ENCODE results near the gene GLYR1.

GRCh38 chr16:4882633-4883285 is 35.7 kb upstream of the GLYR1 start:
- TF ChIP-seq TFCP2L1 (CRISPR knock-in tag; IDR thresholded peaks at IDR 0.05) (no peak), MYC (IDR thresholded peaks at IDR 0.05; ENCODE audit: borderline replicate concordance, low read length) (no peak), CTCF (IDR thresholded peaks at IDR 0.05) (no peak), RAD21 (conservative IDR thresholded peaks at IDR 0.05 in 1 of 2, IDR thresholded peaks at IDR 0.05 in 1 of 2) (no peak), EHMT2 (IDR thresholded peaks at IDR 0.05; ENCODE audit: low read depth) (no peak), POLR2AphosphoS2 (conservative IDR thresholded peaks at IDR 0.05; ENCODE audit: low read length) (no peak), MAX (IDR thresholded peaks at IDR 0.05) (no peak), FOSL2 (IDR thresholded peaks at IDR 0.05) (no peak), FOSL2 (CRISPR knock-in tag; IDR thresholded peaks at IDR 0.05) (no peak), RCOR1 (IDR thresholded peaks at IDR 0.05; ENCODE audit: low read depth, low read length) (no peak)

Data from A549 (cell line).